GM21737 (cell line): ENCODE data around the gene FAM78A.
"Not testable (repeated sequence)": the region's sequence is repeated elsewhere in the genome, so short reads cannot be mapped to it uniquely, and the experiment has no call there.

Experiments used
- ATAC-seq: cut with Tn5 transposase; IDR thresholded peaks from one replicate; pipeline ENCODE4 v1.9.1; 2021; ENCODE audit warnings: mild to moderate bottlenecking, moderate library complexity; ENCODE audit not compliant: unreplicated experiment

Gene FAM78A

DNA sequence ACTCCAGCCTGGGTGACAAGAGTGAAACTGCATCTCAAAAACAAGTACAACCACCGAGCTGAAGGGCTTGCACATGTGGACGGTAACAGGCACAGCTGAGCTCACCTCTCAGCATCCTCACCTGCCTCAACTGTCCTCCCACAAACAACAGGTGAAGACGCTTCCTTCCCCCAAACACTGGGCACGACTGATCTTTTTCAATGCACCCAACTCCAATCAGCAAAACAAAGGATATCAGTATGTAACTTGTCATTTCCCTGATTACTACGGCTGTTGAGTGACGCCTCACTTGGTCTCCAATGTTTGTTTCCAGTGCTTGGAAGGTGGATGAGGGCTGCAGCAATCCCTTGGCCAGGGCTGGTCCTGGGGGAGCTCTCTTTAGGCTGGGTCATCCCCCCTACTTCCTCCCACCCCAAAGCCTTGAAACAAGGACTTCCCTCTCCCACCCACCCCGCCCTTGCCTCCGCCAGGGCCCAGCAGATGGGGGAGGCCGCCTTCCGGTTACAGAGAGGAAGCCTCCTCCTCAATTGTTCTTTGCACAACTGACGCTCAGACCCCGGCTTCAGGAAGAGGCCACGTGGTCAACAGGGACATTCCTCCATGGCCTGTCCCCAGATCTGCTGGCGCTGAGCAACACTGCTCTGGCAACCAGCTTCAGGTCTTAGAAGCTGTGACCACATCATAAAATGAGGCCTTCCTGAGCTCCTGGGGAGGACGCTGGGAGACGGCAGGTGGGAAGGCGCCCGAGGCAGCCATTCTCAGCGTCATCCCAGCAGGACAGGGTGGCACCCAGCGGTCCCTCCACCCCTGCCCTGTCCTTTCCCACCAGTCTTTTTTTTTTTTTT, 5.9 kb downstream of the FAM78A start:
- peak; percentile 33 for ATAC-seq

DNA sequence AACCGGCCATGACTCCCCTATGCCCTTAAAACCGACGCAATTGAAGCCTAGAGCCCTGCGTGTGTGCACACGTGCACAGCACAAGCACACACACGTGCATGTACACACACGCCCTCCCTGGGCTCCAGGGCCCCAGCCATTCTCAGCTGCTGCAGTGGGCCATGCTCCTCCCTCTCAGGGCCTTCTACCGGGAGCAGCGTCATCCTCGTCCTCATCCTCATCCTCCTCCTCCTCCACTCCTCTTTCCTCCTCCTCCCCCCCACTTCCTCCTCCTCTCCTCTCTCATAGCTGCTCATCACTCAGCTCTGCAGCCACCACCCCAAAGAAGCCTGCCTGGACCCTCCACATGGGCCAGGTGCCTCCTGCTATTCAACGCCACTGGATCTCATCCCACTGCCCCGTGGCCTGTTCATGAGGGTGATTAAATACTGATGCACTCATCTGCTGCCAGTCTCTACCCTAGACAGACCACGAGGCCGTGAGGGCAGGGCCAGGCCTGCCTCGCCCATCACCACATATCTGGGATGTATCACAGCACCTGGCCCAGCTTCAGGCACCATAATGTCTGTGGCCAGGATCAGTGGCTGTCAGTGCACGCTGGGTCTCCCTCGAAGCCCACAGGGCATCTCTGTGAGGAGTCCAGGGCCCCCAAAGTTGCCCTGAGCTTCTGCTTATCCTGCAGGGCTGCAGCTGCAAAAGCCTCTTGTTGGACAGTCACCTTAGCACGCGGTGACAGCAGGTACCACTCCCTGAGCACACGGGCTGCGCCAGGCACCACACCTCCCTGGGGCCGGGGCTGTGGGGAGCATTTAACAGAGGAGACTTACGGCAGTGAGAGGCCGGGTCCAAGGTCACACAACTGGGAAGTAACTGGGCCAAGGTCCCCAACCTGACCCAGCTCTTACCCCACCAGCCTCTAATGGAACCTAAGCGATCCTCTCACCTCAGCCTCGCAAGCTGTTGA, 9.8 kb downstream of the FAM78A start:
- ATAC-seq = no peak

DNA sequence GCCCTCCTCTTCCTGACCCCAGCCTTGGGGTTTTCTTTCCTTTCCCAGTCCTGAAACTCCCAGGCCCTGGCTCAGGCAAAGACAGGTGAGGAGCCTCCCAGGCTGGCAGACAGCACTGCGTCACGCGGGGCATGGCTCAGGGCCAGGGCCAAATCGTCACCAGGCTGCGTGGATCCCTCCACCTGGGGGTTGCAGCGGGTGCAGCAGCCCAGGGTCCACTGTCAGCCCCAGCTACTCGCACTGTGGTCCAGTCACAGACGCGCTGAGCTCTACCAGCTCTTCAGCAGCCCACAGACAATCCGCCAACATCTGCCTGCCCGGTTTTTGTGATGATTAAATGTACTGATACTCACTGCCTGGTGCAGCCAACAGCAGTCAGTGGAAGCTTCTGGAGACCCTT, 12.1 kb downstream of the FAM78A start:
- ATAC-seq = no peak

DNA sequence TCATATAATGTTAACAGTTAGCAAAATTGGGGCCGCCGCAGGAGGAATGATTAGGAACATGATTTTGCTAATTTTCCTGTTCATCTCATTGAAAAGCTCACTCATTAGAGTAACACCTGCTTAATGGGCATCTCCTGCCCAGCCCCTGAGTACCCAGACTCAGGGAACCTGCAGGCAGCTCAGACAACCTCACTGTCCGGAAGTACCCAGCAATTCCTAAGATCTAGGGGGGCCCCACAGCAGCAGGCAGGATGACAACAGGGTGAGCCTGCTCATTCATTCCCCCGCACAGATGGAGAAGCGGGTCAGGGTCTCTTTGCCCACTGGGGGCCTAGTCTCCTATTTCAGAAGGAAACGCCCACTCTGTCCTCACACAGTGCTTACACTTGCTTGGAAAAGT, 12.6 kb downstream of the FAM78A start:
- ATAC-seq = no peak

DNA sequence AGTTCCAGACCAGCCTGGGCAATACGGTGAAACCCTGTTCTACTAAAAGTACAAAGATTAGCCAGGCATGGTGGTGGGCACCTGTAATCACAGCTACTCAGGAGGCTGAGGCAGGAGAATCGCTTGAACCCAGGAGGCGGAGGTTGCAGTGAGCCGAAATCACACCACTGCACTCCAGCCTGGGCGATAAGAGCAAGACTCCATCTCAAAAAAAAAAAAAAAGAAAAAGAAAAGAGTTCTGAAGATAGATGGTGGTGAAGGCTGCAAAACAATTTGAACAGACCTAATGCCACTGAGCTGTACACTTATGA, 13.3 kb downstream of the FAM78A start:
- not testable (repeated sequence) for ATAC-seq

DNA sequence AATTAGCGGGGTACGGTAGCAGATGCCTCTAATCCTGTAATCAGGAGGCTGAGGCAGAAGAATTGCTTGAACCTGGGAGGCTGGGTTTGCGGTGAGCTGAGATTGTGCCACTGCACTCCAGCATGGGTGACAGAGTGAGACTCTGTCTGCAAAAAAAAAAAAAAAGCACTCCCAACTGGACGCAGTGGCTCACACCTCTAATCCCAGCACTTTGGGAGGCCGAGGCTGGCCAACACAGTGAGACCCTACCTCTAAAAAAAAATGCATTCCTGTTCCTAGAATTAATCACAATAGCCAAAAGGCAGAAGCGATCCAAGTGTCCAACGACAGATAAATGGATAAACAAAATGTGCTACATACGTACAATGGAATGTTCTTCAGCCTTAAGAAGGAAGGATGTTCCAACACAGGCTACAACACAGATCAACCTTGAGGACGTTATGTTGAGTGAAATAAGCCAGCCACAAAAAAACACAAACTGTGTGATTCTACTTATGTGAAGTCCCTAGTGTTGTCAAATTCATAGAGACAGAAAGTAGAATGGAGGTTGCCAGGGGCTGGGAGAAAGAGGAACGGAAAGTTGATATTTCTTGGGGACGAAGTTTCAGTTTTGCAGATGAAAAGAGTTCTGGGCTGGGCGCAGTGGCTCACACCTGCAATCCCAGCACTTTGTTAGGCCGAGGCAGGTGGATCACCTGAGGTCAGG, 13.8 kb downstream of the FAM78A start:
- ATAC-seq = no peak

DNA sequence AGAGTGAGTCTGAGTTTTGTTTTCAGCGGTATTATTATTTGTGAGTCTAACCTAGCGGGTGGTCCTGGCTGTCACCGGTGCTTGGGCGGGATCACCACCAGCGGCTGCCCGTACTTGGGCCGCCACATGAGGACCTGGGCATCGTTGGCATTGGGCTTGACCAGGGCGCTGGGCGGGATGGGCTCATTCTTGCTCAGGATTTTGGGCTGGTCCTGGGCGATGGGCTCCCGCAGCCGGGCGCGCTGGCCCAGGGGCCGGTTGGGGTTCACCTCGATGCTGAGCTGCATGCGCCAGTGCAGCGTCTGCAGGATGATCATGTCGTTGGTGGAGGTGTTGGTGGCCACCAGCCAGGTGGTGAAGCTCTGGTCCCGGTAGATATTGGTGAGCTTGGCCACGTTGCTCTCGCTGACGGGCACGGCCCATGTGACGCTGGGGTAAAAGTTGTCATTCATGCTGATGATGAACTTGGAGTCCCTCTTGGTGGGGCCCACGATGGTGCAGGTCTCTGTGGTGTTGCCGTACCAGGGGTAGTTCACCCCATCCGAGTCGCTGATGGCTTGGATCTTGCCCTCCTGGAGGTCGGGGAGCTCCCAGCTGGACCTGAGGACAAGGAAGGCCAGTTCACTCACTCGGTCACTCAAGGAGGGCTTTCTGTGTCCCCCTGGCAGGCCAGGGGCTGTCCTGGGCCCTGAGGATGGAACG, 15.4 kb downstream of the FAM78A start:
- ATAC-seq = no peak

DNA sequence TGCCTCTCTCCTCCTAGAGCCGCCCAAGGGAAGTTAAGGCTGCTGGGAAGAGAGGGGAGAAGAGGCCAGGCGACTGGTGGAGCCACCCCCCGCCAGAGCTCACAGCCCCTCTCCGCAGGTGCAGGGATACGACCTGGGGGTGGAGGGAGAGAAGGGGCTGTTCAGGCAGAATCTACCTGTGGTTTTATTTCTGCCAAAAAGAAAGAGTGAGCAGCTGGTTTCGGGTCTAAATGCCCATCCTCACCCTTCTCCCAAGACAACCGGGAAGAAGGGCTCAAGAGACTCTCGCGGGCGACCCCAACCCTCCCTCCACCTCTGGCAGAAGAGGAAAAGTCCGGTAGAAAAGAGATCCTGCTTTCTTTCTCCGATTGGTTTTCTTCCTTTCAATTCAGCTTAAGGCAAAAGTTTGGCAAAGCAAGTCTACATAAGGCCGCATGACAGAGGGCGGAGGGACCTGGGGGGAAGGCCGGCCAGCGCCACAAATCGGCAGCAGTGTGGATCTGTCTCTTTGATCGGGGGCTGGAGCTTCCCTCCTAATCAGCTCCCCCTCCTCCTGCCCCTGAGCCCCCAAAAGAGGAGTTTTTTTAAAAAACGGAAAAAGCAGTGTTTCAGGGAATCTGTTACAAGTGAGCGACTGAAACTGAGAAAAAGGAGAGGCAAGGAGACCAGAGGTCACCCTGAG, 16.3 kb downstream of the FAM78A start:
- ATAC-seq = no peak

DNA sequence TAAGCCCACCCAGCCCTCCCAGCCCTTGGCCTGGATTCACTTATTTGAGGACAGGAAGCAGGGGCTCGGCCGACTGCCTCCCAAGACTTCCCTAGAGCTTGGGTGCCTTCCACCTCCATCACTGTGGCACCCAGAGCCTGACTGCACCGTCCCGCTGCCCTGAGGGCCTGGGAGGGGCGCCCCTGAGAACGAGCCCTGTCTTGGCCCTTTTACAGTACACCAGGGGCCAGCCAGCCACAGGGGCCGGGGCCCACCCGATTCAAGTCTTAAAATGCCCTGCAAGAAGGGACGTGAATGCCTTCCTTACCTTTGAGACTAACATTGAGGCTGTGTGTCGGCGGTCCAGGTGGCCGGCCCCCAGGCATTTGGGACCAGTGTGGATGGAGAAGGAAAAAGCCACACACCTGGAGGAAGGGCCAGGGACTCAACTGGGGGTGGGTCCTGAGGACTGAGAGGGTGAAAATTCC, 16.8 kb downstream of the FAM78A start:
- ATAC-seq = no peak

DNA sequence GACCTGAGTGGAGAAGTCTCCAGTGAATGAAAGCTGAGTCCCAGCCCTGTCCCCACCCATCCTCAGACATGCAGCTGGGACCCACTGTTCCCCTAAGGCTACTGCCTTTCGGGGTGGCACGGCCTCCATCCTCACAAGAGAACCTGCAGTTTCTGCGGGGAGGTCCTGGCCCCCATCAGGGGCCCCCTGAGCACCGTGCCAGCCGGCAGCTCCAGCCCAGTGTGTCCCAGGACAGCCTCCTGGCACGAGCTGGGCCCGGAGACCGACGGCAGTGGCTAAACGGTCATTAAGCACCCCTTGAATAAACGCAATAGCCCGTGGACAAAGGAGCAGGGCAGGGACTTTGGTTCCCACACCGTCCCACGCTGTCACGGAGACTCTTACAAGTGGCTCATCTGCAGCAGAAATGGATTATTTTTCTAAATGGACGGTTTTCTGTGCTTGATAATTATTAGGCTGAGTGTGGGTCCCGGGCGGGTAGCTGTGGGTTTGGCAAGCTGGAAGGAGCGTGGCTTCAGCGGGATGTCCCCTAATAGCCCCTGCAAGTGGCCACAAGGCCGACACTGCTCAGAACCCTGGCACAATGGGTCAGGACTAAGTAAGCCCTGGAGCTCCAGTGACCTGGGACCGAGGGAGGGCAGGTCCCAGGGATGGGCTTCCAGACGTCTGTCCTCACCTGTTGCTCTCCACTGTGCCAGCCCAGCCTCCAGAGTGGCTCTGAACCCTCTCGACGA, 17.4 kb downstream of the FAM78A start:
- no peak for ATAC-seq

DNA sequence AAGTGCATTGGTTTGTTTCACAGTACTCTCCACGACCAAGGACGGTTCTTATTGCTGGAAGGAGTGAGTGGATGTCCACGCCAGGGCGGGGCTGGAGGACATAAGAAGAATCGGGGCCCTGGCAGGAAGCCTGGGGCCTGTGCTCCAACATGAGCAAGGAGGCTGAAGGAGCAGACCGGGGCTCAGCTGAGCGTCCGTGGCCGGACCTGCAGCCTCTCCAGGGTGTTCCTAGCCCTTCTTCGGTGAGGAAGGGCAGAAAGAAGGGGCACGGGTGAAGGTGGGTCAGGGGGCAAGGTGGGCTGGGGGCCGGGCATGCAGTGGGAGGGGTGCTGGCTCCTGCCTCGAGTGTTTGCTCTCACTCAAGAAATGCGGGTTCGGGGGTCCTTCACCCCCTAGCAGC, 18.1 kb downstream of the FAM78A start:
- ATAC-seq = no peak

DNA sequence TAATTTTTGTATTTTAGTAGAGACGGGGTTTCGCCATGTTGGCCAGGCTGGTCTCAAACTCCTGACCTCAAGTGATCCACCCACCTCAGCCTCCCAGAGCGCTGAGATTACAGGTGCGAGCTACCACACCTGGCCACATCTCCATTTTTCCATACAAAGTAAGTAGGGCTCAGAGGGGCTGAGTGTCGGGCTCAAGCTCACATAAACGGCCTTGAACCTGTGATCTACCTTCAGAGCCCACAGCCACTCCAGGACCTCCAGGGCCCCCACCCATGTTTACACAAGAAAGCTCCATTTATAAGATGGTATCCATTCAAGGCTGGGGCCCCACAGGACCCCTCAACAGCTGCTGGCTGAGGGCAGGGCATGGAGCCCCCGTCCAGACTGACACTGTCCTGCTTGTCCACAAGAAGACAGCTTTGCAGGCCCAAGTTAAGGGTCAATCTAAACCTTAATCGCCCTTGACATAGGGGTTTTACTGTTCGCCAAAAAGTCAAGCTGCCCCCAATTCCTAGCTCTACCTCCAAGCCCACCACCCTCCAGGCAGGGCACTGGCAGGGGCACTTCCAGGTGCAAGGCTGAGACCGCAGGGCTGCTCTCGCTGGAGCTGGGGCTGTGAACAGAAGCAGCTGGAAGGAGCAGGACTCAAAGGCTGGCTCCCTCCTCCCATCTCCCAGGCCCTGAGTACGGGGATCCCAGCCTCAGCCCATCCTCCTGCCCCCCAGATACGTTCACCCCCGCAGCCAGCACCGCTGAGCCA, 18.9 kb downstream of the FAM78A start:
- no peak for ATAC-seq

DNA sequence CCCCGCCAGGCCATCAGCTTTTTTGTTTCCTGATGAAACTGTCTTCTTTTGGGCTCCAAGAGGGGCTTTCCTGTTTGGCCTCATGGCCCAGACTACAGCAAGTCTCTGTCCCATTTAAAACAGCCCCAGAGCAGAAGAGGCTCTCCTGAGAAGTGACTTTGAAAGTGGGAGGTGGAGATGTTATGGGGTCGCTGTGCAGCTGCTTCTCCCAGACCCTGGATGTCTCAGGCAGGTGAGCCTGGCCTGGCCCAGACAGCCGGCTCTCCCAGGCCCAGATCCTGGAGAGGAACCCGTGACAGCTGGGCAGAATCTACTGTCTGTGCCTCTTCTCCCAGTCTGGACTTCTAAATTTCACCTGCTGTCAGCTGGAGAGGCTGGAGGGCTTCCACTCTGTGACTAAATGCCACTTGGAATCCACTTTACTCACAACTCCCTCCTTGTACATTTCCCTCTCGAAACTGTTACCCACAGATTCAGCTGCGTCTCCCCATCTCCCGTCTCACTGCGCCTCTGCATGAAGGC, 20.6 kb downstream of the FAM78A start:
- ATAC-seq = no peak

DNA sequence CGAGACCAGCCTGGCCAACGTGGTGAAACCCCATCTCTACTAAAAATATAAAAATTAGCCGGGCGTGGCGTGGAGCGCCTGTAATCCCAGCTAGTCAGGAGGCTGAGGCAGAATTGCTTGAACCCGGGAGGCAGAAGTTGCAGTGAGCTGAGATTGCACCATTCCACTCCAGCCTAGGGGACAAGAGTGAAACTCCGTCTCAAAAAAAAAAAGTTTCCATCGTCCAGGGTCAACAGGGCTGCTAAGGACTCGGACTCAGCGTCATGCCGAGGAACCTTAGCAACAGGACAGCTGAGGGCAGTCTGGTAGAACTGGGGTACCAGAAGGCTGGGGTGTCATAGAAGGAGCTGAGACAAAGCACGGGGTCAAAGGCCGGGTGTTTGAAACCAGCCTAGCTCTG, 21.7 kb downstream of the FAM78A start:
- ATAC-seq = no peak

DNA sequence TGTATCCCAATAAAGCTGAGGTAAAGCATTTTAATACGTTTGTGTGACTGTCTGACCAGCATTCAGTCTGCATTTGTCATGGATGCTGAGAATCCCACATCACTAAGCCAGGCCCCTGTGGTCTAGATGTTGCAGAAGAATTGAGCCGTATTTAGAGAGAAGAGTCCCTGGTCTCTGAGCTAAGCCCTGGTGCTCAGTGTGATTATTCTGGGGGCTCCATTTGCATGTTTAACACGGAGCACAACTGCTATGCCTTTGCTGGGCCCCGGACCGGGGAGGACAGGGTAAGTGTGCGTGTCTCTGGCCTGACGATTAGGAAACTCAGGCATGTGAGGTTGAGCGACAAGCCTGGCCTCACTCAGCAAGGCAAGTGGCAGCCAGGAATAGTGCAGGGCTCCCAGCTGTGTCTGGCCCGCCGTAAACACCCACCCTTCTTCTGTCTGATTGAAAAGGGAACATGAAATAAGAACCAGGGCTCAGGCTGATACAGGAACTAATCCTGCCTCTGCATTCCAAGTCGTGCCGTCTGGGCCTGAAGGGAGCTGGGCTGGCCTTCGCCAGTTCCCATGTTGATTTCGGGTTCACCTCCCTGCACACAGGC, 22.3 kb downstream of the FAM78A start:
- ATAC-seq = no peak

DNA sequence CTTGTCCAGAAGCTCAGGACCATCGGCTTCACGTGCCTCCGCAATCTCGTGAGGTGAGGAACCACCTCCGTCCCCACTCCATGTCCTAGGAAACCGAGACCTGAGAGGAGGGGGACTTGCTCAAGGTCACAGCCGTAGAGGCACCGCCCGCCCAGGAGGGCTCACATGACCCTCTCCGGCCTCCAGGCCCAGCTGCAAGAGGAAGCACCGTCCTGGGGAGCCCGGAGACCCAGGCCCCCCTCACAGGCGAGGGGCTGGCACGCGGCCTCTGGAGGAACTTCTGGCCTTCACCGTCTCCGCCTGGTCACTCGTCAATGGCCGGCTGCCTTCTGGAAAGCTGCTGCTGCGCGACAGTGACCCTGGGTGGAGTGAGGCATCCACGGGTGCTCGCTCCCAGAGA, 24.2 kb downstream of the FAM78A start:
- no peak for ATAC-seq

DNA sequence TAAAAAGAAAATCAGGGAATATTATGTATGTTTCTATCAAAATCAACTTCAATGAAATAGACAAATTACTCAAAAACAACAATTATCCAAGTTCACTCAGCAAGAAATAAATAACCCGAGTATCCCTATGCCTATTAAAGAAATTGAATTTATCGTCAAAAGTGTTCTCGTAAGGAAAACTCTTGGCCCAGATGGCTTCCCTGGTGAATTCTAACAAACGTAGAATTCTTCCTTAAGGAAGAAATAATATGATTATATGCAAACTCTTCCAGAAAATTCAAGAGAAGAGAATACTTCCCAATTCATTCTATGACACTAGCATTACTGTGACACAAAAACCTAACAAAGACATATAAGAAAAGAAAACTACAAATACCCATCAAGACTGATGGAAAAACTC, 29.7 kb downstream of the FAM78A start:
- ATAC-seq = no peak

DNA sequence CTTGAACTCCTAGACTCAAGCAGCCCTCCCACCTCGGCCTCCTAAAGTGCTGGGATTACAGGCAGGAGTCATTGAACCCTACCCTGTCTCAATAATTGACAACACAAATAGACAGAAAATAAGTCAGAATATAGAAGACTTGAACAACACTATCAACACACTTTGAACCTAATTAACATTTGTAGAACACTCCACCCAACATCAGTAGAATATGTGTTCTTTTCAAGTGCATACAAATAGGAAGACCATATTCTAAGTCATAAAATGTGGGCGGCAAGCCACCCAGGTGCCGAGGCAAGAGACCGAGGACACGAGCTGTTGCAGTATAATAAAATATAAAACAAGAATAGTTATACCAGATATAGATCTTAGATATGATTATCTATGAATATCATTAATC, 32.0 kb downstream of the FAM78A start:
- ATAC-seq = not testable (repeated sequence)
